ENCODE results near the gene RAB7A.
"Not testable (repeated sequence)": the region's sequence is repeated elsewhere in the genome, so short reads cannot be mapped to it uniquely, and the experiment has no call there.

Gene RAB7A

DNA sequence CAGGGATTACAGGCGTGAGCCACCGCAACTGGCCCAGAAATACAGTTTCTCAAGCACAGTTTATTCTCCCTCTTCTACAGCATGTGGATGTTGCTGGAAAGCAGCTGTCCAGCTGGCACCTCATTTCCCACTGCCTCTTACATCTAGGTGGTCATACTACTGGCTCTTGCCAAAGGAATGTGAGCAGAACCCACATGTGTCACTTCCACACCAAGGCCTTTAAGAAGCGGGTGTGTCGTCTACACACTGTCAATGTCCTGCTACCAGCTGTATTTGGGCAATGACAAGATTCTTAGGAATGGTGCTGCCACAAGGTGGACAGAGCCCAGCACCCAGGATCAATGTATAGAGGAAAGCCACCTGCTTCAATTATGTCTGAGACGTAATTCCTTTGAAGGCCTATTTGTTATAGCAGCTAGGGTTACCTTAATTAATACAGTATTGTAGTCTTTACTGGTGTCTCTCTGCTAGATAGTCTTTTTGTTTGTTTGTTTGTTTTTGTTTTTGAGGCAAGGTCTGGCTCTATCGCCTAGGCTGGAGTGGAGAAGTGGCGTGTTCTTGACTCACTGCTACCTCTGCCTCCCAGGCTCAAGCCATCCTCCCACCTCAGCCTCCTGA lies 15.1 kb upstream of the RAB7A start:
- no peak for DNase-seq (ENCODE audit: low read depth)

DNA sequence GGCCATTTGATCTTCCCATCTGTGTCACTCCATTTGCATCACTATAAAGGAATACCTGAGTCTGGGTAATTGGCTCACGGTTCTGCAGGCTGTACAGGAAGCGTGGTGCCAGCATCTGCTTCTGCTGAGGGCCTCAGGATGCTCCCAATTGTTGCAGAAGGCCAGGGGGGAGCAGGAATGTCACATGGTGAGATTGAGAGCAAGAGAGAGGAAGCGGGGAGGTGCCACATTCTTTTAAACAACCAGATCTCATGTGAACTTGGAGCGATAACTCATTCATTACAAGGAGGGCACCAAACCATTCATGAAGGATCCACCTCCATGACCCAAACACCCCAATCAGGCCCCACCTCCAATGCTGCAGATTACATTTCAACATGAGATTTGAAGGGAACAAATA lies 13.1 kb upstream of the RAB7A start:
- no peak for DNase-seq (ENCODE audit: low read depth)

DNA sequence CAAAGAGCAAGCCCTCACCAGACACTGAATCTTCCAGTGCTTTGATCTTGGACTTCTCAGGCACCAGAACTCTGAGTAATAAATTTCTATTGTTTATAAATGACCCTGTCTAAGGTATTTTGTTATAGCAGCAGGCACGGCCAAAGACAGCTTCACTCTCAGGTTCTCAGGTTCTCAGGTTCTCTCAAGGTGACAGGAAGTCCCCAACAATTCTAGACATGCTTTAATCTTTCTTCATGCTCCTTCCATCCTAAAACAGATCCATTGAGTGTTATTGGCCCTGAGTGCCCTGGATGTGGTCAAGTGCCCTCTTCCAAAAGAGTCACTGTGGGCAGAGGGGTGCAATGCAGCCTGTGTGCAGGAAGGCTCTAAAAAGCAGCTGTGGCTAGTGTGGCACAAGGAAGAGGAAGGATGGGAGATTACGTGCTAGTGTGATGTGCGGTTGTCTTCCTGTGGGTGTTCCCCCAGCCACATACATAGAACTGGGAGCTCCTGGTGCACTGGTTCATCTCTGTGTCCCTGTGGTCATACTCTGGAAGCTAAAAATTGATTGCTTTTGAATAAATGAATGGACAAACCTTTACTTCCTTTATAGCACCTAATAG lies 11.0 kb upstream of the RAB7A start:
- no peak for DNase-seq (ENCODE audit: low read depth)

DNA sequence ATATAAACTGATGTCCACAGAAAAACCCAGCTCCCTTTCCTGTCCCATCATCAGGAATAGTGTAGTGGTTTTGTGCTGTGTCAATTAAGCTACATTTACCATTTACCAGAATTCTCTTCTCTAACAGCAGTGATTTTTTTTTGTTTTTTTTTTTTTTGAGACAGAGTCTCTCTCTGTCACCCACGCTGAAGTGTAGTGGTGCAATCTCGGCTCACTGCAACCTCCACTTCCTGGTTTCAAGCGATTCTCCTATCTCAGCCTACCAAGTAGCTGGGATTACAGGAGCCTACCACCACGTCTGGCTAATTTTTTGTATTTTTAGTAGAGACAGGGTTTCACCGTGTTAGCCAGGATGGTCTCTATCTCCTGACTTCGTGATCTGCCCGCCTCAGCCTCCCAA lies 7.1 kb upstream of the RAB7A start:
- DNase-seq (ENCODE audit: low read depth) = not testable (repeated sequence)

GRCh38 chr3:128720891-128721290 lies 5.1 kb upstream of the RAB7A start:
- DNase-seq (ENCODE audit: low read depth) = no peak

GRCh38 chr3:128723477-128723876 lies 2.5 kb upstream of the RAB7A start:
- DNase-seq (ENCODE audit: low read depth) = no peak

GRCh38 chr3:128725547-128726022 lies 398 bp upstream of the RAB7A start:
- no peak for DNase-seq (ENCODE audit: low read depth)

DNA sequence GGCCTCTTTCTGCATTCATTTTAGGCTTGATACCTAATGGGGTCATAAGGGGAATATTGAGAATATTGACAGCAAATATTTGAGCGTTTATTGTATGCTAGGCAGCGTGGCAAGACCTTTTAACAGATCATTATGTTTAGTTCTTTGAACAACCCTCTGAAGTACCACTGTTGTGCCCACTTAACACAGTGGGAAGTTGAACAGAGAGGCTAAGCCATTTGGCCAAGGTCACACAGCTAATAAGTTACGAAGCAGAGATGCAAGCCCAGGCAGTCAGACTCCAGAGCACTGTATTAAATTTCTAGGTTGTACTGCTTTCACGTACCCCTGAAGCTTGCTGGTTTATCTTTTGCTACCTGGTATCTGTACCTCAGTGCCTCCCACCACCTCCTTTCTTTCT lies 1.1 kb downstream of the RAB7A start:
- no peak for DNase-seq (ENCODE audit: low read depth)

DNA sequence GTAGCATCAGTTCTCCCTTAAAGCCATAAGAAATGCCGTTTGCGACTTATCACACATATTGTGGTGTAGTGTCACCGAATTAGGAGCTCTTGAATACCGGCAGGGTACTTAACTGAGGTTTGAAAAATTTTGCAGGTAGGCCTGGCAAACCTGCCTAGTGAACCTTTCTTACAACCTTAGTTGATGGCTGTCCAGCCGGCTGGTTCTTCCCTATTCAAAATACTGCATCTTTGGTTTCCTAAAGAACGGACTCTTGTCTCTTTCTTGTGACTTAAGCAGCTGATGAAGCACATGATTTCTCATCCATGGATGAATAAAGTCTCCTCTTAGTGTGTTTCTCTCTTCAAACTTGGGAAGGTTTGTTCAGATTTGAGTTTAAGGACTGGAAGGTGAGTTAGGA lies 1.5 kb downstream of the RAB7A start:
- DNase-seq (ENCODE audit: low read depth) = no peak

- DNase-seq (ENCODE audit: low read depth) = no peak
Observed at GRCh38 chr3:128727996-128728395, 2.0 kb downstream of the RAB7A start.

- not testable (repeated sequence) for DNase-seq (ENCODE audit: low read depth)
Observed at GRCh38 chr3:128728521-128728920, 2.5 kb downstream of the RAB7A start.

DNA sequence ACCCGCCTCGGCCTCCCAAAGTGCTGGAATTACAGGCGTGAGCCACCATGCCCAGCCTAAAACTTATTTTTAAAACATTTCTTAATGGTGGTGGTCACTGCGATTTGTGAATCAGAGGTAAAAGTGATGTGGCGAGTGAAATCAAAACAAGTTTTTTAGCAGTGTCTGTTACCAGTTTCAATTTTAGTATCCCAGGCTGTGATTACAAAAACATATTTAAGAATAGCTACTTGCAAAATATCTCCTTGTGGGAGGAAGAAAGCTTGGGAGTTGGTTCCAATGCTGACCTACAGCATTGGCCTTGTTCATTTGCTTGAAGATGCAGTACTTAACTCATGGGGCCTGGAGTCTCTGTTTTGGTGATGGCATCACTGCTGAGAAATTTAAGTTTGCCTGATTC lies 4.5 kb downstream of the RAB7A start:
- no peak for DNase-seq (ENCODE audit: low read depth)

- DNase-seq (ENCODE audit: low read depth) = no peak
Observed at GRCh38 chr3:128734523-128735189, 8.7 kb downstream of the RAB7A start.

DNA sequence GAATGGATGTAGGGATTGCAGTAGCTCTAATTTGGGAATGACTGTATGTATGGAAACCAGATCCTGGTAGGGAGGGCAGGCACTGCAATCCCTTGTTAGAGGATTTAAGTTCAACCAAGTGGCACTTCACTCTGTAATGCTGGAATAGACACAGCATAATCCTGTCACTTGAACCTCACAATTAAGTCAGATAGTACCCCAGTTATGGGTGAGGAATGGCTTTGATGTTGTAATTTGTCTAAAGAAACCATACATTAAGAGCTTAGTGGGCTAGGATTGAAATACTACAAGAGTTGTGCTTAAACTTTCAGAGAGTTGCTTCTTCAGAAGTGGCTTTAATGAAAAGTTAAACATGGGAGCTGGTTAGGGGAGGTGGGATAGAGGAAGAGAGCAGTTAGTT lies 9.3 kb downstream of the RAB7A start:
- DNase-seq (ENCODE audit: low read depth) = no peak

DNA sequence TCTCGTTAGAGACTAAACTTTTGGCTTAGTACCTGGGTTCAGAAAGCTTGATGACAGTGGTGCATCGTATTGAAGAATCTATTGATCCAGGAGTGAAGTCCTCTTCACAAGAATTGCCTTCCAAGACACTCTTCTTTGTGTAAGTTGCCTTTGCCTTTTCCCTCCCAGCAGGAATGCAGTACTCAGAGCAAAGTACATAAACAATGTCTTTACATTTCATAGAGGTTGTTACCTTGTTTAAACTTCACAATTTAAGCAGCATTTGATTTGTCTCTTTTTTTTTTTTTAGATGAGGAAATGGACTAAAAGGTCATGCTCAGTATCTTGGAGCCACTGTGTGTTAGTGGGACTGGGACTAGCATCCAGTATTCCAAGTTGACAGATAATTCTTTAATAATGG lies 9.9 kb downstream of the RAB7A start:
- DNase-seq (ENCODE audit: low read depth) = no peak

- no peak for DNase-seq (ENCODE audit: low read depth)
Observed at GRCh38 chr3:128736601-128737000, 10.6 kb downstream of the RAB7A start.

- no peak for DNase-seq (ENCODE audit: low read depth)
Observed at GRCh38 chr3:128740621-128741020, 14.6 kb downstream of the RAB7A start.

- no peak for DNase-seq (ENCODE audit: low read depth)
Observed at GRCh38 chr3:128742821-128743594, 17.0 kb downstream of the RAB7A start.

- DNase-seq (ENCODE audit: low read depth) = no peak
Observed at GRCh38 chr3:128745742-128746141, 19.8 kb downstream of the RAB7A start.

DNA sequence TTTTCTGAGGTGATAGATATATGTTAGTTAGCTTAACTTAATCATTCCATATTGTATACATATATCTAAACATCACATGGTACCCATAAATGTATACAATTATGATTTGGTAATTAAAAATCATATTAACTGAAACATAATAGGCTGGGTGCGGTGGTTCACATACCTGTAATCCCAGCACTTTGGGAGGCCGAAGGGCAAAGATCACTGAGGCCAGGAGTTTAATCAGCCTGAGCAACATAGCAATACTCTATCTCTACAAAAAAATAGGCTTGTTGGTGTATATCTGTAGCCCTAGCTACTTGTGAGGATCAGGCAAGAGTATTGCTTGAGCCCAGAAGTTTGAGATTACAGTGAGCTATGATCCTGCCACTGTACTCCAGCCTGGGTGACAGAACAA lies 20.9 kb downstream of the RAB7A start:
- no peak for DNase-seq (ENCODE audit: low read depth)

DNA sequence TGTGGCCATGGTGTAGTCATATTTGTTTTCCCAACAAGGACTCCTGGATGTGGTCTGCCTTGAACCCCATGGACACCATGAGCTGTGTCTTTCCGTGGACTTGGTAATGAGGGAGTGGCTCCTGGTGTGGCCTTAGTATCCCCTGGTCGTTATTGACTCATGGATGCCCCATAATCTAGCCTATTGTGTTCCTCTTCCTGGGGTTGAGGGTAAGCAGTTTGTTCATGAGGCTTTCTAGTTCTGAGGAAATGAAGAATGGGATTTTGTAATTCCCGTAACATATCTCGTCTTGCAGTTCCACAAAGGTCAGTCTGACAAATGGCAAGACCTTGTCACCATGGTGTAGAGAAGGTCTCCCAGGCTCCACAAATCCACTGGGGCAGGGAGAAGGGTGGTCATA lies 22.6 kb downstream of the RAB7A start:
- DNase-seq (ENCODE audit: low read depth) = no peak

DNA sequence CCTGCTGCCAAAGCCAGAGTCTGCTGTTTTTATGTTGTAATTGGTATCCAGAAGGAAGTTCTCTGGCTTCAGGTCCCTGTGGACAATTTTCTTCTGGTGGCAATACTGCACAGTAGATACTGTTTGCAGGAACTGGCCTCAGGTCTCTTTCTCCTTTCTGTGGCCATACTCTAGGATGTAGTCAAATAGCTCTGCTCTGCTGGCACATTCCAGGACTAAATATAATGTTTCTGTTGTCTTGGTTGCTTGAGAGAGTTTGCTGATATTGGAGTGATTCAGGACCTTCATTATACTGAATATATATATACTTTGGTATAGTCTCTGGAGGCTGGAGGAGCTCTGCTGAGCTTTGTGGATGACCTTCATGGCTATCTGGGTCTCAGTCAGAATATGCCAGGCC lies 23.1 kb downstream of the RAB7A start:
- DNase-seq (ENCODE audit: low read depth) = no peak

DNA sequence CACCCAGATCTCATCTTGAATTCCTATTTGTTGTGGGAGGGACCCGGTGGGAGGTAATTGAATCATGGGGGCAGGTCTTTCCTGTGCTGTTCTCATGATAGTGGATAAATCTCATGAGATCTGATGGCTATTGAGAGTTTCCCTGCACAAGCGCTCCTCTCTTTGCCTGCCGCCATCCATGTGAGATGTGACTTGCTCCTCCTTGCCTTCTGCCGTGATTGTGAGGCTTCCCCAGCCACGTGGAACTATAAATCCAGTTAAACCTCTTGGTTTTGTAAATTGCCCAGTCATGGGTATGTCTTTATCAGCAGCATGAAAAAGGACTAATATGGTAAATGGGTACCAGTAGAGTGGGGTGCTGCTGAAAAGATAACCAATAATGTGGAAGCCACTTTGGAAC lies 23.6 kb downstream of the RAB7A start:
- DNase-seq (ENCODE audit: low read depth) = not testable (repeated sequence)

Measured in stimulated activated CD8-positive, alpha-beta memory T cell treated with anti-CD3 and anti-CD28 coated beads, Interleukin-12 subunit alpha, Interleukin-12 subunit beta, amount 100 ng/mL, for 4 hours (primary cell).